ENCODE results near the gene NFE2L2. TPM values are rescaled to one million over a fixed set of nuclear protein-coding genes. Genes with fewer than 3 reads are reported as not detected.

NFE2L2 gene
- total and polyA plus RNA-seq, 9 of the 15 experiments (the other 6 are each of a cell fraction or from before 2014, with no cell fraction given), result 29.3 to 120 (median 59.3) TPM

- no peak overlapping the region for H3K4me3 ChIP-seq
- WGBS (ENCODE audit: insufficient coverage, low coverage, missing lambda C conversion rate), result 92% methylated on average over 5 of the region's 5 CpGs
- peaks cover 88% of the 10 kb centered on the region for H3K36me3 ChIP-seq (ENCODE audit: control insufficient read depth, insufficient read depth, low read length)
- H3K27ac ChIP-seq (ENCODE audit: extremely low read depth, low read depth, low read length), result peak overlapping the region; percentile 14; the same call in 1 of the 3 replicates
- H3K9me3 ChIP-seq (replicated peaks; ENCODE audit: control insufficient read depth, insufficient read depth, low read depth, low read length), result no peaks in the 10 kb centered on the region
- ATAC-seq, result no peak
- ChIA-PET POLR2A (interaction anchor here (0.7 to 3.0 kb wide), 5 partner anchors 9 to 47 kb away, joined by 3 to 23 read pairs (median 3); partner anchors contain the start of gene NFE2L2), CTCF (ENCODE audit: low intra/inter-chr PET ratio) (no interaction called here)
- in situ Hi-C loops (cut with MboI) (no loop called here), intact Hi-C loops (cut with micrococcal nuclease) (no loop called here)
- H3K9ac ChIP-seq (ENCODE audit: insufficient read depth in 1 of 2, low read depth in 2 of 2, low read length in 2 of 2), result peak overlapping the region; percentile 18 to 49; a peak in 2 of 4 replicates
- H3K79me2 ChIP-seq (ENCODE audit: control insufficient read depth, insufficient read depth, low read length), result peaks cover 78% of the 10 kb centered on the region
- no peaks in the 10 kb centered on the region for H3K27me3 ChIP-seq (ENCODE audit: control insufficient read depth in 2 of 2, insufficient read depth in 2 of 2, low read length in 2 of 2)
- no peak for DNase-seq (ENCODE audit: extremely low read depth in 1 of 4, low spot score in 3 of 4)
- BruUV-seq (replicated peaks), result no TSS peak
- no peak for FAIRE-seq
- H3K4me2 ChIP-seq (ENCODE audit: insufficient read depth, low read length), result no peak overlapping the region
- peaks cover 3 to 8% of the 10 kb centered on the region in 2 experiments; a peak in 4 of 5 replicates for H3K4me1 ChIP-seq (replicated peaks in 1 of 2; ENCODE audit: control insufficient read depth in 2 of 2, insufficient read depth in 2 of 2, low read length in 2 of 2)
- H3K9me1 ChIP-seq (ENCODE audit: control insufficient read depth, insufficient read depth, low read length), result no peaks in the 10 kb centered on the region
- H2AFZ ChIP-seq (ENCODE audit: low read depth, low read length), result no peak overlapping the region
- peaks cover 25% of the 10 kb centered on the region for H4K20me1 ChIP-seq (replicated peaks; ENCODE audit: control insufficient read depth, insufficient read depth, low read length)
- TF ChIP-seq SAFB2 (IDR thresholded peaks at IDR 0.05; ENCODE audit: borderline replicate concordance, low read depth, low read length, severe bottlenecking), result no peak
- TF ChIP-seq CHAMP1 (IDR thresholded peaks at IDR 0.05), result no peak
- no peak for TF ChIP-seq ESRRA (IDR thresholded peaks at IDR 0.05; ENCODE audit: borderline replicate concordance, low read depth)
- TF ChIP-seq ZBTB17 (CRISPR knock-in tag; IDR thresholded peaks at IDR 0.05), result no peak
- TF ChIP-seq IFI16 (CRISPR knock-in tag; IDR thresholded peaks at IDR 0.05), result no peak
- no peak for TF ChIP-seq ZNF140 (CRISPR knock-in tag; IDR thresholded peaks at IDR 0.05)
- TF ChIP-seq CBFB (CRISPR knock-in tag; IDR thresholded peaks at IDR 0.05), result no peak
- TF ChIP-seq SUPT5H (IDR thresholded peaks at IDR 0.05), result peak; percentile 60
- TF ChIP-seq U2AF1 (optimal IDR thresholded peaks at IDR 0.05; ENCODE audit: low read depth, low read length), result no peak
- no peak for TF ChIP-seq PPARD (CRISPR knock-in tag; IDR thresholded peaks at IDR 0.05)
- TF ChIP-seq RBM25 (IDR thresholded peaks at IDR 0.05; ENCODE audit: low read depth, low read length, severe bottlenecking), result no peak
- 0 out of 2 replicates have a peak, but pooled peaks have one; percentile 26 for TF ChIP-seq FOXP4 (CRISPR knock-in tag; IDR thresholded peaks at IDR 0.05; ENCODE audit: borderline replicate concordance)
- no peak for TF ChIP-seq ZNF12 (CRISPR knock-in tag; IDR thresholded peaks at IDR 0.05)
- no peak for TF ChIP-seq MITF (IDR thresholded peaks at IDR 0.05)
- TF ChIP-seq ZFP91 (CRISPR knock-in tag; IDR thresholded peaks at IDR 0.05), result no peak
Observed at GRCh38 chr2:177217247-177217843, 47.2 kb downstream of the NFE2L2 start.

All from K562 (cell line).